GM12865 (cell line): ENCODE results near the gene SLC7A10.
A peak's percentile ranks its signal among the peaks of the same experiment; 100 is the strongest.

Source experiments
- DNase-seq: peaks from one replicate; pipeline ENCODE4 v3.0.0; 2010; ENCODE audit warnings: low read depth
- H3K4me3 ChIP-seq: 2 replicates; pipeline ENCODE4 v1.5.1; 2011; ENCODE audit warnings: mild to moderate bottlenecking, low read depth, low read length, control low read depth
- CTCF ChIP-seq: IDR thresholded peaks from 2 replicates; pipeline ENCODE4 v1.5.1; 2011; ENCODE audit warnings: low read length, control low read depth, low read depth, inconsistent platforms; ENCODE audit not compliant: insufficient read depth; ENCODE audit errors: missing control alignments

The SLC7A10 gene

GRCh38 chr19:33269016-33269415 is 43.4 kb upstream of the SLC7A10 start:
- DNase-seq: no peak
- H3K4me3 ChIP-seq: no peak overlapping the region
- TF ChIP-seq CTCF: no peak

- no peak for DNase-seq
- no peak overlapping the region for H3K4me3 ChIP-seq
- no peak for TF ChIP-seq CTCF
These were observed 42.7 kb upstream of the SLC7A10 start for GRCh38 chr19:33268162-33268991.

GRCh38 chr19:33267706-33268105 is 42.1 kb upstream of the SLC7A10 start:
- TF ChIP-seq CTCF: no peak
- H3K4me3 ChIP-seq: no peak overlapping the region
- DNase-seq: peak; percentile 31

- no peak for TF ChIP-seq CTCF
- H3K4me3 ChIP-seq: no peak overlapping the region
- no peak for DNase-seq
These were observed 41.4 kb upstream of the SLC7A10 start for GRCh38 chr19:33266974-33267484.

GRCh38 chr19:33264881-33265445 is 39.3 kb upstream of the SLC7A10 start:
- DNase-seq: no peak
- TF ChIP-seq CTCF: no peak

GRCh38 chr19:33263325-33264023 is 37.8 kb upstream of the SLC7A10 start:
- DNase-seq: no peak
- no peak overlapping the region for H3K4me3 ChIP-seq
- no peak for TF ChIP-seq CTCF

More at GRCh38 chr19:33264881-33265445, 39.3 kb upstream of the SLC7A10 start:
- H3K4me3 ChIP-seq: no peak overlapping the region
